ENCODE measurements around the gene ZC2HC1B.

DNA sequence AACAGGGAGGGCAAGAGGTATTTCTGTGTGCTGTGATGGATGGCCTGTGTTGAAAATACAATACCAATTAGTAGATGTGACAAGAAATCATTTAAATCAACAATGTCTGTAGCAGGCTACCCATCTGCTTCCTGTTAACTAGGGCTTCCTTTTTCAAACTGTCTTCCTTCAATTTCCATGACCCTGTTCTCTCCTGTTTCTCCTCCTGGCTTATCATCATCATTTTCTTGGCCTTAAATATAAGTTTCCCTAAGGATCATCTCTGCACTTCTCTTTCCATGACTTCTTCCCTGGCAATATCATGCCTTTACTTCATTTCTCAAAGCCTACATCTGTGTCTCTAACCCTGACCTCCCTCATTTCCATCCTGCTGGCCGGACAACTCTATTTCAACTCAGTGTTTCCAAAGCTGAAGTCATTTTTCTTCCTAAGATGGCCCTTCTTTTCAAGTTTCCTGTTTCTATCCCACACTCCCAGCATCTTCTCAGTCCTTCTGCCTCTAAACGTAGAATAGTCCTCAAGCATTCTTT, 18.2 kb downstream of the ZC2HC1B start:
- no peak for TF ChIP-seq CTCF (conservative IDR thresholded peaks at IDR 0.05 in 1 of 2, IDR thresholded peaks at IDR 0.05 in 1 of 2; ENCODE audit: extremely low read depth in 1 of 2, insufficient read depth in 1 of 2, low read depth in 1 of 2, low read length in 2 of 2)
- no peak for TF ChIP-seq EZH2 (IDR thresholded peaks at IDR 0.05; ENCODE audit: borderline replicate concordance, low read length)
